HG02571 (cell line): Measurements from ENCODE around the gene GBX2.
"Not testable (repeated sequence)": the region's sequence is repeated elsewhere in the genome, so short reads cannot be mapped to it uniquely, and the experiment has no call there.

Experiments used
- ATAC-seq: cut with Tn5 transposase; IDR thresholded peaks from one replicate; pipeline ENCODE4 v1.9.1; 2021; ENCODE audit warnings: mild to moderate bottlenecking, moderate library complexity; ENCODE audit not compliant: unreplicated experiment

Gene GBX2

DNA sequence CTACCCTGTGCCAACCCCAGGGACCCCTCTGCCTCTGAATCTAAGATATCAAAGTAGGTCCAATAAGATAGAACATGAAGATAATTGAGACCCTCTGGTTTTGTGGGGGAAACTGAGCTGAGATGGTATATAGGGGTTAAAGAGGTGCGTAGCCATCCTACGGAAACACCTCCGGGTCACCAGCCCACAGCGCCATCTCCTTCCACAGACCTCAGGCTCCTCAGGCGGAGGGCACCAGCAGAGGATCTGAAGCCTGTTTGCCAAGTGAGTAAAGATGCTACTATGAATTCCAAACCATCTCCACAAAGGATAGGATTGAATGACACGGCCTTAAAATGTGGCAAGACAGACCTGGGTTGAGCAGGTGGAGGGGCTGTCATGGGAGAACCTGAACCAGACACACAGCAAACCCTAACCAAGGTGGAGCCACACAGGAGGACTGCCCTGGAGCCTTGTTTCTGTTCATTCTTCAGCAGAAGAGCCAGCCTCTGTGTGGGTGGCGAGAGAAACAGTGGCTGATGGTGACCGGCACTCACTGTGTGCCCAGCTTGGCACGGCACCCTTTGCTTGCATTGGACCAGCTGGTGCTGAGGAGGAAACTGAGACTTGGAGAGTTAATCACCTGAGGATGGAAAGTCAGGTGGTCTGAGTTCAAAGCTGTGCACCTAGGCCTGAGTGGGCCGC lies 10.2 kb downstream of the GBX2 start:
- no peak for ATAC-seq

DNA sequence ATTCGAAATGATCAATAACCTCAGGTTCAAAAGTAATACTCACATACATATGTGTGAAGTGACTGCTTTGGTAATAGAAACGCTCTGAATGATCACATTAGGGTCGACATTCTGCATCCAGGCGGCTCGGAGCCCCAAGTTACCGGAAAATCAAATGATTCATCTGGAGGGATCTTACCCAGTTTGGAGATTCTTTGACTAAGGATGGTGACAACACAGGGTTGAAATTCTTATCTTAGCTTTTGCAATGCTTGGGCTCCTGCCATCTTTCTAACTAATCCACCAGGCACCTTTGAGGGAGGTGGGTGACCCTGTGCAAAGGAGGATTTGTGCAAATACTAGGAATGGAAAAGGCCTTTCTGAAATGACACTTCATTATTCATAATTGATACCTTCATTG lies 10.8 kb downstream of the GBX2 start:
- ATAC-seq = no peak

DNA sequence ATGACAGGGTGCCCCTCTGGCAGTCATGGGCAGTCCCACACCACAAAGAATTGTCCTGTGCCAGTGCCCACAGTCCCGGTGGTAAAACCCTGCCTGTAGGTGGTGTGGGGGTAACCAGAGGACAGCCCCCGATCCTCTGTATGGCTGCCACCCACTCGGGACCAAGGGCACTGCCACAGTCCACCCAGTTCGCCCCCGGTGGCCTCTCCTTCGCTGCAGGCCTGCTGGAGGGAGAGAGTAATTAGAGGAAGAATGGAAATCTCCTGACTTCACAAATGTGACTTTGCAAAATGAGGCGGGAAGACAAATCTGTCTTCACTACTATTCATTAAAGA lies 11.4 kb downstream of the GBX2 start:
- no peak for ATAC-seq

DNA sequence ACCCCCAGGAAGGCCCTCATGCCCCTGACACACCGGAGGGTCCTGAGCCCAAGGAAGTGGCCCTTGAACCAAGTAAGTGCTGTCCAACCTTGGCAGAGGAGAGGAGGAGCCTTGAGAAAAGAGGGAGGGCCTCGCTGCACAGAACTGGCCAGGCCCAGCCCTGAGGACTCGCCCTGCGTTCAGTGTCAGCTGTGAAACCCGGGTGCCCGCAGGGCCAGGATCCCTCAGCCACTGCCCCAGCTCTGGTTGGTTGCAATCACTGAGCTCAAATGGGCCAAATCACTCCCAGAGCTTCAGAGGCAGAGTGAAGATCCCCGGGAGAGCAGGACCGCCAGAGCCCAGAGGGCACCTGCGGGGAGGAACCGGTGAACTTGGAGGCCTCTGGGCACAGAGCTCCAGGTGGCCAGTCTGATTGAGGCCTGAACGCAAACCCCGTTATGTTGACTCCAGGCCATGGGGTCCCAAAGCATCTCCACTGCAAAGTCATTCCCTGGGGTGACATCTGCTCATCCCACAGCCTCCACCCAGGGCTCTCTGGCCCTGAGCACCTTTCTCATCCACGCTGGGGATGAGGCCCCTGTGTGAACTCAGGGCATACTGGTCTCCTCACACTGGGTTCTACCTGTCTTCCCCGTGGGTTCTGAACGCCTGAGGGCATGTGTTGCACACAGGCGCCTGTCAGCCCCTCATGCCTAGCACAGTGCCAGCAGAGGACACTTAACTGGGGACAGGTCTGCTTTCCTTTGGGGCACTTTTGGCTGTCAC lies 11.9 kb downstream of the GBX2 start:
- ATAC-seq = no peak

DNA sequence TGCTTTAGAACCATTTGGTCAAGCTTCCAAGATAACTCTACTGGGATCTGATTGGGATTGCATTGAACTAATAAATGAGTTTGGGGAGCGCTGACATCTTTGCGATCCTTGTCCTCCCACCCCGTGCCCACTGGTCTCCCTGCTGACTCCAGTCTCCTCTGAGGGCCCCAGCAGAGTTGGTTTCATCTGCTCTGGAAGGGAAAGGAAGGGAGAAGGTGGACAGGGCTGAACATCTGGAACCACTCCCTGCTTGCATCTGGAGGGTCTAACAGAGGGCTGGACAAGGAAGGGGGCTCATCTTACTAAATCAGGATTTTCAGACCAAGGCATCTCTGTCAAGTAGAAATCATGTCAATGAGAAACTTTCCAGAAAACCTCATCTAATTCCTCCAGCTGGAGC lies 12.8 kb downstream of the GBX2 start:
- ATAC-seq = no peak

DNA sequence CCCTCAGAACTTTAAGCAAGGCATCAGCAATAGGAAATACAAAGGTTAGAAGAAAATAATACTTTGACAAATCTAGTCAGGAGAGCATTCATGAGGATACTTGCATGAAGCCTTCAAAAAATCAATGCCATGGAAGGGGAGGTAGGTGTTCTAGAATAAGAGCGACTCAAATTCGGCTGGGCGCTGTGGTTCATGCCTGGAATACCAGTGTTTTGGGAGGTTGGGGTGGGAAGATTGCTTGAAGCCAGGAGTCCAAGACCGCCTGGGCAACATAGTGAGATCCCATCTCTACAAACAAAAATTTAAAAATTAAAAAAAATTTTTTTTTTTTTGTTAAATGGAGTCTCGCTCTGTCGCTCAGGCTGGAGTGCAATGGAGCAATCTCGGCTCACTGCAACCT lies 21.8 kb downstream of the GBX2 start:
- ATAC-seq = no peak

DNA sequence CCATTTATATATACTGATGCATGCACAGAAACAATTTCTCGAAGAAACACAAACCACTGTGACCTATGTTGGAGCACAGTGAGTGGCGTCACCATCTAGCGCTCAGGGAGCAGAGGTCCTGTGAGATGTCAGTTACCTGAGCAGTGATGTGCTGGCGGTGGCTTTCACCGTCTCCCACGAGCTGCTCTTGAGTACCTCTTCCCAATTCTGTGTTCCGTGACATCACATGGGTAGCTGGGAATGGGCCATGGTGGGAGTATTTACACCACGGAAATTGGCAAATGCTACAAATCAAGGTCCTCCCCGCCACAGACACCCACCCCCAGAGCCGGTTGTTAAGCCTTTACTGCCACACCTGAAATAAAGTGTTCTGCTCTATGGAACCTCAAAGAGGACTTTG lies 24.4 kb downstream of the GBX2 start:
- no peak for ATAC-seq

DNA sequence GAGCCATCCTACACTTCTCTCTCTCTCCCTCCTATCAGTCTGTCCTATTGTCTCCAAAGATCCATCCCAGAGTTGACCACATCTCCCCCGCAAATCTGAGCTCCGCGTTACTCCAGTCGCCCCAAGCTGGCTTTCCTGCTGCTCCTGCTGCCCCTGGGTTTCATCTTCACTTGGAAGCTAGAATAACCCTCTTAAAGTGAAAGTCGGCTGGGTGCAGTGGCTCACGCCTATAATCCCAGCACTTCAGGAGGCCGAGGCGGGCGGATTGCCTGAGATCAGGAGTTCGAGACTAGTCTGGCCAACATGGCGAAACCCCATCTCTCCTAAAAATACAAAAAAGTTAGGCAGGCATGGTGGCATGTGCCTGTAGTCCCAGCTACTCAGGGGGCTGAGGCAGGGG lies 26.6 kb downstream of the GBX2 start:
- not testable (repeated sequence) for ATAC-seq

DNA sequence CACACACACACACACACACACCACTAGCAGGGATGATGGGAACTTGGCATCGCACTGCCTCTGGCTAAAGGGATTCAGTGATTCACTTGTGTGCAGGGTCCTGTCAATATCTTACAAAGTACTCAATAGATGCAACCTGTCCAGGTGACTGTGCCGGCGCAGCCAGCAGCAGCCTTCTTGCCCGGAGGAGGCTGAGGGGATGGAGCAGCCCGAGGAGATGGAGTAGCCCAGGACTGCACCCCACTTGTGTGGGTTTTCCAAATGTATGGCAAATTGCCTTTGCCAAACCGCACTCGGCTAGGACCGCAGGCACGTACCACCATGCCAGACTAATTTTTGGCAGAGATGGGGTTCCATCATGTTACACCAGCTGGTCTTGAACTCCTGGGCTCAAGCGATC lies 31.1 kb downstream of the GBX2 start:
- no peak for ATAC-seq

DNA sequence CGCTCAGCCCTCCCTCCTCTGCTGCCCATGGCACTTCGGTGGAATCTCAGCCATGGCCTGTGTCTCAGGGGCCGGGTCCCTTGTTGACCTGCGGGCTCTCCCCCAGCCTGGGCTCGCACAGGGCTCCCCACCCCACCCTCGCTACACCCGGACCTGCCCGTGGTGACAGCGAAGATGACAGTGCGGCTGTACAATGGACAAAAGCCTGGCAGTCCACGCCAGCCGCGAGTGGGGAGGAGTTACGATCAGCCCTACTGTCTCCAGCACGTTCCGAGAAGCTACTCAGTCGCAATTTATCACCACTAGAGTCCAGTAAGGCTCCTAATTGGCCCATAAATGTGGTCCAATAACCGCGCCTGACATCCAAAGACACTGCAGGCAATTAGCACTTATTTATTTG lies 31.6 kb downstream of the GBX2 start:
- no peak for ATAC-seq

DNA sequence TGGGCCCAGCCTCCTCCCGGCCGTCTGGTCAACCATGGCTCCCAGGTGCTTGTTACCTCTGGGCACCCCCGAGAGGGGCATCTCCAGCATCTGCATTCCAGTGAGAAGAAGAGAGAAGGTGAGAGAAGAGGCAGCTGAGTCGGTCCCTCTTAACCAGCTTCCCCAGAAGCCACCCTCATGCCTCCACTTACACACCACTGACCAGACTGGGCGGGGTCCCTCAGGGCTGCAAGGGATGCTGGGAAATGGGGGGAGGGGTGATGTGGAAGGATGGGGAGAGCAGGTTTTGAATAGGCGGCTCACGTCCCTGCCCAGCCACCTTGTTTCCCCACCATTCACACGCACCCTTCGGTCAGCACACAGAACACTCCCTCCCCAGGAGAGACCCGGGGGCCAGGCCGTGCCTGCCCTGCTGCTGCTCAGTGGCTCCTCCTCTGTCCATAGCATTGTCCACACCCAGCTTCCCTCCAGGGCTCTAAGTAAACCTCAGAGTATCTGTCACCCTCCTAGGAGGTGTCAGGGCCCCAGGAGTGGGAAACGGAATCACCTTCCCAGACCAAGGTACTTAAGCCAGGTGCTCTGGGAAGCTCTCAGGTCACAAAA lies 34.7 kb downstream of the GBX2 start:
- no peak for ATAC-seq

DNA sequence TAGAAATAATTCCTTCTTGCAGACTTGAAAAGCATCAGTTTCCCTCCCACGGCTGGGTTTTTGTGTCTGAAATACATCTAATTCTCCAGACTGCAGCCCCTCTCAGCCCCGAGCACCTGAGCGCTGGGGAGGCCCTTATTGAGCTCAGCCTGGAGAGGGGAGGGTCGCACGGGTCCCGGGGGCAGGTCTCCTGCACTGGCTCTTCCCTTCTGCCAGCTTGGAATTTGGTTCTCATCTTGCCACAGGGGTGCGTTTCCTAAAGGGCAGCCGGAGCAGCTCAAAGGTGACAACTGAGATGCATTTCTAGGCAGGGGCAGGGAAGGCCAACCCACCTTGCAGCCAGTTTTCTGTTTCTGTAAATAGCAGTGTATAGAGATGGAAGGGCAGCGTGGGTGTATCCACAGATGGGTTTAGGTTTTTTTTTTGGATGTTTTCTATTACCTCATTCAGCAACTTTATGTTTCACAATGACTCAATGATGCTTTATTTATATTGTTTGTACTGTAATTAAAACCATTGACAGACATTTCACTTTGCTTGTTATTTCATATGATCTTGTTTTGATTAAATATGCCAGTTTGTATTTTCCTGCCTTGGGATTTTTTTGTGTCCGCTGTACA lies 37.0 kb downstream of the GBX2 start:
- ATAC-seq = no peak

DNA sequence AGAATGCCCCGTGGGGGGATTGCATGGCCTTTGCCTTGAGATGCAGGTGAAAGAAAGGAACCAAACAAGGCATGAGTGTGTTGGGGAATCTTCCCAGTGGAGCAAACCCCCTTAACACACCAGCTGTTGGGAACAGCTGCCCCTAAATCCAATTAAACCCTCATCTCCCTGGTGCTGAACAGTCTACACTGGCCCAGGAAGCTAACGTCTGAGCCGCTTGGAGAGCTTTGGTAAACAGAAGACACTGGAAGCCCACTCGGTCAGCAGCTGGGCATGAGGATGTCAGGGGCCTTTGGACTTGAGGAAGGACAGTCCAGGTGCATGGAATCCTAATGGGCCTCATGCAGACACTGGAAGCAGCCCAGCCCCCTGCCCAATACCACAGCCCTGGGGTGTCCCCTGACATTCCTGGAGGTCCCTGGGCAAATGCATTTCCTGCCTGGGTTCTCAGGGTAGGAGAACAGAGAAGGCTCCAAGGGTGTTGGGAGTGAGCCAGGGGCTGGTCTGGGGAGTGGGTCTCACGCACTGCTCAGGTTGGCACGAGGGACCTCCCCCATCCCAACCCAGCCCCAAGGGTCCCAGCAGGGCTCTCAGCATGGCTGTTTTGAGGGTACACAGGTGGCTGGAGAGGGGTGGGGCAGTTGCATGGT lies 37.7 kb downstream of the GBX2 start:
- no peak for ATAC-seq

DNA sequence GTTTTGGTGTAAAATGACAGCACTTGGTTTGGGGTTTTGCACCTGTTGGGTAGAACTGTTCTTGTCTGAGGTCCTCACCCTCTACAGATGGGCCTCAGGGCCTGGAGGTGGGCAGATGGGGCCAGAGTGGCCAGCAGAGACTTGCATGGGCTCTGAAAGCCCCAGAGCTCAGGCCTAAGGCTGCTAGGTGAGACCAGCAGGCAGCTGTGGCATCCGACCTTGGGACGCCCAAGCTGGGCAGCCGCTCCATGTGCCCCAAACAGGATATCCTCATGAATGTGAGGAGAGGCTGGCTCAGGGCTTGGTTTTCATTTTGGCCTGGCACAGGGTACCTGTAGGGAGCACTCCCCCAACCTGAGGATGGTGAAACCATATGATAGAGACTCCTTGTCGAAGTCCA lies 38.3 kb downstream of the GBX2 start:
- ATAC-seq = no peak

DNA sequence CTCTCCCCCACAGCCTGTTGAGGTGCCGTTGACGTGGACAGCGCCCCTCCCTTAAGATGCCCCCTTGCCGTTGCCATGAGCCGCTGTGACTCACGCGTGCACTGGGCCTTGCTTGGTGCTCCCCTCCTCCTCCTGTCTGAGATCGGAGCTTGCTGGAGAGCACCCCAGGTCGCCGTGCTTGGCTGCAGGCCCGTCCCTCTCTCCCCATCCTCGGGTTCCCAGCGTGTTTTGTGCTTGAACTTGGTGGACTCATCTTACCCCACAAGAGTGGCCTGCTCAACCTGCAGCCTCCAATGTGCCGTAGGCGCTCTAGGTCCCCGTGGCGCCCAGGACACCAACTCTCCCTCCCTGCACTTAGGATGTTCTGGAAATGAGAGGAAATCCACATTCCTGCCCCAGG lies 39.9 kb downstream of the GBX2 start:
- ATAC-seq = no peak

DNA sequence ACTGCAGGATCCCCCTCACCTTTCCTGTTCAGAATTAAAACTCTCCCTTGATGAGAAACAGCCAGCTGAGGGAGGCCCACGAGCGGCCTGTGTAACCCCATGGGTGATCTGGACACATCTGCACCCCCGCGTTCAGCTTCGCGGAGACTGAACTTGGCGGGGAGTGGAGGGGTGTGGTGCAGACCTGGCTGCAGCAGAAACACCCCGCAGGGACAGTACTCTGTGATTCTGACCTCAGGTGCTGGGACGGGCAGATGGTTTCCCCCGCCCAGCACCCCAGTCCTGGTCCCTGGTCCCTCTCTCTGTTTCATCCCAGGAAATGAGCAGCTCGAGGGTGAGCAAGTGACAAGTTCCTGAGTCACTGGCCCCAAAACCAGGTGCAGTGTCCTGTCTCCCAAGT lies 41.2 kb downstream of the GBX2 start:
- no peak for ATAC-seq

DNA sequence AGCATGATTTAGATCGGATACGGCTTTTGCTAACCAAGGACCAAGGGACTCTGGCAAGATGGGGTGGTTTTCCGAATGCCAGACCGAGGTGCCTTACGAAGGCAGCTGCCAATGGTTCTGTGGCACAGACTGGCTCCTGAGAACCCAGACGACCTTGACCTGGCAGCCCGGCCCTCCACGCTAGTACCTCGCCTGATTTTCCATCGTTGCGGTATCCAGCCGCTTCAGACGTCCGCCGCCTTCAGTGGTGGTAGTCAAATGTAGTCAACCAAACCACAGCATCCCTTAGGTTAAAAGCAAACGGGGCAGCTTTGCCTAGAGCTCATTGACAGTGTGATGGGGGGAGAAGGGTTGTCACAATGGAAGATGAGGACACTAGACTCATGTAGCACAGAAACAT lies 42.6 kb downstream of the GBX2 start:
- ATAC-seq = no peak

DNA sequence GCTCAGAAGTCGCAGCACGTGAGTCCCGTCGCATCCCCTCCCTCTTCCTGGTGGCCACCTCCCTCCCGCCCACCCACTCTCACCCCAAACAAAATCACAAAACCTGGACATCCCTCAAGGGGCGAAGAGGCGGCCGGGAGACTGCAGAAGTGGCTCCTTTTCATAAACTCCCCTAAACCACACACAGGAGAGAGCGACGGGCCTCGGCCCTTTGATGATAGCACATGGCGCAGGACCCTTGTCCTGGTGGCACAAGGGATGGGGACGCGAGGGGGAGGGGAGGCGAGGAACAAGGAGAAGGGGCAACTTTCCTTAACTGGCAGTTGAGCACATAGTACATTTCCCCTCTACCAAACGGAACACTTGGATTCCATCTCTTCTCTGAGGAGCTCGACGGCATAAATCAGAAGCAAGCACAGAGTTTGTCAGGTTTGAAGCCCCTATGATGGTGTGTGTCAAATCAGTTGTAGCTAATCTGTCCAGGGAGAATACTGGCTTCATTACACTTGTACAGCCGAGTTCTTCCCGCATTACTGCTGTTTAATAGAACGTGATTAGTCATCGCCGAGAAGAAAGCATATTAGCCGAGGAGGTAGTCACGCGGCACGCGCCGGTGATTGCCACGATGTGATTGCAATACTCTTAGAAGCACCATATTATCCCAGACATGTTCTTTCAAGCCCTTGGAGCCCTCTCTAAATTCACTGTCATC lies 43.8 kb downstream of the GBX2 start:
- ATAC-seq = no peak

DNA sequence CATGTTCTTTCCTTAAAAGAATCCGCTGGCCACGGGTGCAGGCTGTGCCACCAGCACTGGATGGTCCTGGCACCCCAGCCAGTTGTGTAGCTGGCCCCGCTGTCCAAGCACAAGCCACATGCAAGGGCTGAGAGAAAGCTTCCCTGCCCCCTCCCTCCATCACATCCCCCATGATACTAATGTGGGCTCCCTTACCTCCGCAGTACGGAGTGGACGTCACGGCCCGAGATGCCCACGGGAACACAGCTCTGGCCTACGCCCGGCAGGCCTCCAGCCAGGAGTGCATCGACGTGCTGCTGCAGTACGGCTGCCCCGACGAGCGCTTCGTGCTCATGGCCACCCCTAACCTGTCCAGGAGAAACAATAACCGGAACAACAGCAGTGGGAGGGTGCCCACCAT lies 44.5 kb downstream of the GBX2 start:
- ATAC-seq = no peak

DNA sequence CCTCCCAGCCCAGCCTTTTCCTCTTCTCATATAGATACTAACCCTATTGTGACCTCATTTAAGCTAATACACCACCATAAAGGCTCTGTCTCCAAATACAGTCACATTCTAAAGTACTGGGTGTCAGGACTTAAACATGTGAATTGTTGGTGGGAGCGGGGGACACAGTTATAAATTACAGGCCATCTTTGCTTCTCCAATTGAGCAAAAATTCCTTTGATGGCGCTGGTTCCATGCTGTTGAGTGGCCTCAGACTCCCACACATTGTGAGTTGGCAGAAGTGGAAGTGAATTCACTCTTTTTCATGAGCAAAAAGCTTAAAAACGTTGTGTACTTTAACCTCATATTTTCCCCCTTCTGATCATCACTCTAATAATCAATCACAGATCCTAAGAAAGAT lies 46.0 kb downstream of the GBX2 start:
- no peak for ATAC-seq

DNA sequence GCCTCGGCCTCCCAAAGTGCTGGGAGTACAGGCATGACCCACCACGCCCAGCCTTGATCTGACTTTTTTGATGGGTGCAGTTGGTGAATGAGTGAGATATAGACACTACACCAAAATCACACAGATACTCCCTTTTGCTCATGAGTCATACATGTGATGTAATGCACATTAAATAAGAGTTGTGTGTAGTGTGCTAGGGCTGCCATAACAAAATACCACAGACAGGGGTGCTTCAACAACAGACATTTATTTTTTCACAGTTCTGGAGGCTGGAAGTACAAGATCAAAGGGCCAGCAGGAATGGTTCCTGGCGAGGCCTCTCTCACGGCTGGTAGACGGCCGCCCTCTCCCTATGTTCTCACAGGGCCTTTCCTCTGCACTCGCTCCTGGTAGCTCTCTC lies 46.6 kb downstream of the GBX2 start:
- ATAC-seq = no peak
